HG03095 (cell line): ENCODE data around the gene SLC15A1.
"Not testable (repeated sequence)": the region's sequence is repeated elsewhere in the genome, so short reads cannot be mapped to it uniquely, and the experiment has no call there.

Source experiments
- ATAC-seq: cut with Tn5 transposase; IDR thresholded peaks from one replicate; pipeline ENCODE4 v1.9.1; 2021; ENCODE audit warnings: moderate library complexity; ENCODE audit not compliant: unreplicated experiment

The SLC15A1 gene

GRCh38 chr13:98664510-98664909 is 88.0 kb downstream of the SLC15A1 start:
- no peak for ATAC-seq

GRCh38 chr13:98664047-98664446 is 88.4 kb downstream of the SLC15A1 start:
- no peak for ATAC-seq

GRCh38 chr13:98658131-98658530 is 94.3 kb downstream of the SLC15A1 start:
- no peak for ATAC-seq

GRCh38 chr13:98657506-98658085 is 94.9 kb downstream of the SLC15A1 start:
- ATAC-seq: no peak

GRCh38 chr13:98656223-98656622 is 96.2 kb downstream of the SLC15A1 start:
- ATAC-seq: no peak

GRCh38 chr13:98653463-98653985 is 98.9 kb downstream of the SLC15A1 start:
- peak; percentile 97 for ATAC-seq

GRCh38 chr13:98652721-98653462 is 99.6 kb downstream of the SLC15A1 start:
- ATAC-seq: peak; percentile 41

GRCh38 chr13:98652276-98652675 is 100.2 kb downstream of the SLC15A1 start:
- no peak for ATAC-seq

GRCh38 chr13:98651744-98652143 is 100.7 kb downstream of the SLC15A1 start:
- ATAC-seq: no peak

GRCh38 chr13:98650396-98651107 is 101.9 kb downstream of the SLC15A1 start:
- no peak for ATAC-seq

GRCh38 chr13:98649861-98650260 is 102.6 kb downstream of the SLC15A1 start:
- ATAC-seq: no peak

GRCh38 chr13:98648686-98649085 is 103.8 kb downstream of the SLC15A1 start:
- ATAC-seq: no peak

GRCh38 chr13:98648141-98648540 is 104.3 kb downstream of the SLC15A1 start:
- ATAC-seq: no peak

- ATAC-seq: no peak
Observed at GRCh38 chr13:98647121-98647520, 105.4 kb downstream of the SLC15A1 start.

- no peak for ATAC-seq
Observed at GRCh38 chr13:98643479-98643878, 109.0 kb downstream of the SLC15A1 start.

- ATAC-seq: no peak
Observed at GRCh38 chr13:98641075-98641474, 111.4 kb downstream of the SLC15A1 start.

- not testable (repeated sequence) for ATAC-seq
Observed at GRCh38 chr13:98639785-98640184, 112.7 kb downstream of the SLC15A1 start.

GRCh38 chr13:98638352-98638751 is 114.1 kb downstream of the SLC15A1 start:
- ATAC-seq: not testable (repeated sequence)
